Measurements from ENCODE around the gene MZT2A.
"Not testable (repeated sequence)": the region's sequence is repeated elsewhere in the genome, so short reads cannot be mapped to it uniquely, and the experiment has no call there.

DNA sequence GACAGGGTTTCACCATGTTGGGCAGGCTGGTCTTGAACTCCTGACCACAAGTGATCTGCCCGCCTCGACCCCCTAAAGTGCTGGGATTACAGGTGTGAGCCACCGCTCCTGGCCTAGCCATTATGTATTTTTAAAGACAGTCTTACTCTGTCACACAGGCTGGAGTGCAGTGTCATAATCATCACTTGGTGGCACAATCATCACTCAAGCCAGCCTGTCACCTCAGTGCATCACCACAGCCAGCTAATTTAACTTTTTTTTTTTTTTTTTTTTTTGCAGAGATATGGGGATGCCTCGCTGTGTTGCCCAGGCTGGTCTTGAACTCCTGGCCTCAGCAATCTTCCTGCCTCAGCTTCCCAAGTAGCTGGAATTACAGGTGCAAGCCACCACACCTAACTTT lies 11.4 kb upstream of the MZT2A start:
- TF ChIP-seq, protein P1, sequence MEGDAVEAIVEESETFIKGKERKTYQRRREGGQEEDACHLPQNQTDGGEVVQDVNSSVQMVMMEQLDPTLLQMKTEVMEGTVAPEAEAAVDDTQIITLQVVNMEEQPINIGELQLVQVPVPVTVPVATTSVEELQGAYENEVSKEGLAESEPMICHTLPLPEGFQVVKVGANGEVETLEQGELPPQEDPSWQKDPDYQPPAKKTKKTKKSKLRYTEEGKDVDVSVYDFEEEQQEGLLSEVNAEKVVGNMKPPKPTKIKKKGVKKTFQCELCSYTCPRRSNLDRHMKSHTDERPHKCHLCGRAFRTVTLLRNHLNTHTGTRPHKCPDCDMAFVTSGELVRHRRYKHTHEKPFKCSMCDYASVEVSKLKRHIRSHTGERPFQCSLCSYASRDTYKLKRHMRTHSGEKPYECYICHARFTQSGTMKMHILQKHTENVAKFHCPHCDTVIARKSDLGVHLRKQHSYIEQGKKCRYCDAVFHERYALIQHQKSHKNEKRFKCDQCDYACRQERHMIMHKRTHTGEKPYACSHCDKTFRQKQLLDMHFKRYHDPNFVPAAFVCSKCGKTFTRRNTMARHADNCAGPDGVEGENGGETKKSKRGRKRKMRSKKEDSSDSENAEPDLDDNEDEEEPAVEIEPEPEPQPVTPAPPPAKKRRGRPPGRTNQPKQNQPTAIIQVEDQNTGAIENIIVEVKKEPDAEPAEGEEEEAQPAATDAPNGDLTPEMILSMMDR (conservative IDR thresholded peaks at IDR 0.05; ENCODE audit: low read length): not testable (repeated sequence)
- TF ChIP-seq EZH2phosphoT487 (IDR thresholded peaks at IDR 0.05; ENCODE audit: borderline replicate concordance, low read depth, low read length): not testable (repeated sequence)

Measured in OCI-LY7 (cell line).